HepG2 (cell line): Measurements from ENCODE around the gene TMEFF2. TPM values are rescaled to one million over a fixed set of nuclear protein-coding genes. Genes with fewer than 3 reads are reported as not detected.

ENCODE experiments used
- AKAP8 ChIP-seq: sonication (generic); formaldehyde crosslinking; IDR thresholded peaks from 2 replicates; pipeline ENCODE4 v1.5.1; 2020; ENCODE audit warnings: mild to moderate bottlenecking, missing genetic modification reagents
- GFI1 ChIP-seq: sonication (generic); formaldehyde crosslinking; IDR thresholded peaks from 2 replicates; pipeline ENCODE4 v1.5.0; 2020; ENCODE audit warnings: missing genetic modification reagents, mild to moderate bottlenecking, borderline replicate concordance
- HNRNPK ChIP-seq: fragments of 200-400 bp; formaldehyde crosslinking; IDR thresholded peaks from 2 replicates; pipeline ENCODE4 v1.6.1; 2018; ENCODE audit warnings: low read length, low read depth, moderate library complexity, mild to moderate bottlenecking; ENCODE audit not compliant: poor library complexity, severe bottlenecking
- MAZ ChIP-seq, 2 experiments: sonication (generic) in 1 of 2; formaldehyde crosslinking in 1 of 2; IDR thresholded peaks; 2 replicates each; pipeline versions ENCODE4 v1.5.0 to v1.6.1; 2012 to 2020; ENCODE audit warnings: low read depth in 2 of 2, mild to moderate bottlenecking in 2 of 2, borderline replicate concordance in 1 of 2, improper control_type of control experiment in 1 of 2, low read length in 1 of 2, missing genetic modification reagents in 1 of 2, moderate library complexity in 1 of 2
- RARA ChIP-seq: IDR thresholded peaks from 2 replicates; pipeline ENCODE4 v1.6.1; 2016; ENCODE audit warnings: missing genetic modification reagents, missing compliant biosample characterization
- SYNCRIP ChIP-seq: fragments of 200-400 bp; formaldehyde crosslinking; IDR thresholded peaks from 2 replicates; pipeline ENCODE4 v1.6.1; 2018; ENCODE audit warnings: mild to moderate bottlenecking, low read depth, low read length; ENCODE audit not compliant: insufficient read depth
- TAF15 ChIP-seq: fragments of 200-400 bp; formaldehyde crosslinking; IDR thresholded peaks from one replicate; pipeline ENCODE4 v1.6.1; 2018; ENCODE audit warnings: mild to moderate bottlenecking, low read depth, low read length; ENCODE audit not compliant: poor library complexity, severe bottlenecking
- ZNF562 ChIP-seq: sonication (generic); formaldehyde crosslinking; IDR thresholded peaks from 2 replicates; pipeline ENCODE4 v1.8.0; 2022; ENCODE audit warnings: missing genetic modification reagents, borderline replicate concordance
- ZNF580 ChIP-seq: IDR thresholded peaks from 2 replicates; pipeline ENCODE4 v1.6.1; 2016; ENCODE audit warnings: low read depth, borderline replicate concordance
- ZNF629 ChIP-seq: sonication (generic); formaldehyde crosslinking; conservative IDR thresholded peaks from 2 replicates; pipeline ENCODE4 v1.5.0; 2020; ENCODE audit warnings: missing genetic modification reagents
- polyA plus RNA-seq, 8 experiments: library from polyadenylated mRNA; depleted of rRNA in 3 of 8; stranded (reverse) in 7 of 8; unstranded in 1 of 8; fragments of >200 nt; fragmentation: Illumina TruSeq in 4 of 8; extraction: Trizol in 4 of 8; gene quantifications; 2 replicates each; pipeline versions ENCODE4 v1.2.1 to v1.2.3, GENCODE V29; 2011 to 2016; ENCODE audit warnings: low read depth in 4 of 8, missing spikeins in 1 of 8, mixed read lengths in 1 of 8; ENCODE audit not compliant: insufficient read depth in 1 of 8
- total RNA-seq, 5 experiments: library from RNA; depleted of rRNA; stranded (reverse); fragments of >200 nt; fragmentation: Illumina TruSeq; extraction: Trizol; gene quantifications; 2 replicates each; pipeline ENCODE4 v1.2.3, GENCODE V29; 2016; ENCODE audit warnings: low read depth in 1 of 5
- TF ChIP-seq, protein P1 (sequence below): sonication (generic); formaldehyde crosslinking; IDR thresholded peaks from 2 replicates; pipeline ENCODE4 v1.8.0; 2022; ENCODE audit warnings: missing genetic modification reagents, mild to moderate bottlenecking, borderline replicate concordance
- TF ChIP-seq, protein P2 (sequence below): IDR thresholded peaks from 2 replicates; pipeline ENCODE4 v1.6.1; 2012; ENCODE audit warnings: low read depth, low read length, improper control_type of control experiment

Gene TMEFF2
- total and polyA plus RNA-seq, 2 of the 13 experiments (the other 11 are each of a cell fraction or from before 2014, with no cell fraction given) = not detected

DNA sequence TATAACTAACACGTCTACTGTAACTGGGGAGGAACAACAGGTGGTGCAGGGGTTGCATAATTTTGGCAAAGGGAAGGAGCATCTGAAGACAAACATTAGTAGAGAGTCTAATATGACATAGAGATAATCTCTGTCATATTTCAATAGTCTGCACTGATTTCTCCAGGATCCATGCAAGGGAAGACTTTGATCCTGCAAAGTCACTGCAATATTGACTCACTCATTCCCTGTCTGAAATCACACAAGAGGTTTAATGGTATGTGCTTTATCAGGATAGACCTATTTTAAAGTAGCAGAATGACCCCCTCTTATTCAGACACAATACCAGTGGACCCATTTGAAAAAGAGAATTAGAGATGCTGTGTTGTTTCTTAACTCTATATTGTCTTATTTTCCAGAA lies 249.1 kb downstream of the TMEFF2 start (continued):
- TF ChIP-seq MAZ (IDR thresholded peaks at IDR 0.05; ENCODE audit: borderline replicate concordance, low read depth, low read length) (no peak), MAZ (CRISPR knock-in tag; IDR thresholded peaks at IDR 0.05; ENCODE audit: low read depth) (no peak), SYNCRIP (no peak), ZNF562 (CRISPR knock-in tag) (no peak), TAF15 (no peak), GFI1 (CRISPR knock-in tag) (peak; percentile 66), AKAP8 (CRISPR knock-in tag) (no peak), HNRNPK (no peak), ZNF580 (no peak), RARA (no peak), ZNF629 (CRISPR knock-in tag) (no peak)
- TF ChIP-seq, protein P1, sequence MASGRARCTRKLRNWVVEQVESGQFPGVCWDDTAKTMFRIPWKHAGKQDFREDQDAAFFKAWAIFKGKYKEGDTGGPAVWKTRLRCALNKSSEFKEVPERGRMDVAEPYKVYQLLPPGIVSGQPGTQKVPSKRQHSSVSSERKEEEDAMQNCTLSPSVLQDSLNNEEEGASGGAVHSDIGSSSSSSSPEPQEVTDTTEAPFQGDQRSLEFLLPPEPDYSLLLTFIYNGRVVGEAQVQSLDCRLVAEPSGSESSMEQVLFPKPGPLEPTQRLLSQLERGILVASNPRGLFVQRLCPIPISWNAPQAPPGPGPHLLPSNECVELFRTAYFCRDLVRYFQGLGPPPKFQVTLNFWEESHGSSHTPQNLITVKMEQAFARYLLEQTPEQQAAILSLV = no peak
- TF ChIP-seq, protein P2, sequence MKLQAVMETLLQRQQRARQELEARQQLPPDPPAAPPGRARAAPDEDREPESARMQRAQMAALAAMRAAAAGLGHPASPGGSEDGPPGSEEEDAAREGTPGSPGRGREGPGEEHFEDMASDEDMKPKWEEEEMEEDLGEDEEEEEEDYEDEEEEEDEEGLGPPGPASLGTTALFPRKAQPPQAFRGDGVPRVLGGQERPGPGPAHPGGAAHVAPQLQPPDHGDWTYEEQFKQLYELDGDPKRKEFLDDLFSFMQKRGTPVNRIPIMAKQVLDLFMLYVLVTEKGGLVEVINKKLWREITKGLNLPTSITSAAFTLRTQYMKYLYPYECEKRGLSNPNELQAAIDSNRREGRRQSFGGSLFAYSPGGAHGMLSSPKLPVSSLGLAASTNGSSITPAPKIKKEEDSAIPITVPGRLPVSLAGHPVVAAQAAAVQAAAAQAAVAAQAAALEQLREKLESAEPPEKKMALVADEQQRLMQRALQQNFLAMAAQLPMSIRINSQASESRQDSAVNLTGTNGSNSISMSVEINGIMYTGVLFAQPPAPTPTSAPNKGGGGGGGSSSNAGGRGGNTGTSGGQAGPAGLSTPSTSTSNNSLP = peak; percentile 60; the same call in 1 of the 2 replicates
